Medulla oblongata (tissue), 1 donor: Measurements from ENCODE around the gene SBF2.

ENCODE experiments used
- DNase-seq: peaks from one replicate; pipeline ENCODE4 v3.0.0-alpha.2; 2015; ENCODE audit errors: extremely low spot score

Gene SBF2

DNA sequence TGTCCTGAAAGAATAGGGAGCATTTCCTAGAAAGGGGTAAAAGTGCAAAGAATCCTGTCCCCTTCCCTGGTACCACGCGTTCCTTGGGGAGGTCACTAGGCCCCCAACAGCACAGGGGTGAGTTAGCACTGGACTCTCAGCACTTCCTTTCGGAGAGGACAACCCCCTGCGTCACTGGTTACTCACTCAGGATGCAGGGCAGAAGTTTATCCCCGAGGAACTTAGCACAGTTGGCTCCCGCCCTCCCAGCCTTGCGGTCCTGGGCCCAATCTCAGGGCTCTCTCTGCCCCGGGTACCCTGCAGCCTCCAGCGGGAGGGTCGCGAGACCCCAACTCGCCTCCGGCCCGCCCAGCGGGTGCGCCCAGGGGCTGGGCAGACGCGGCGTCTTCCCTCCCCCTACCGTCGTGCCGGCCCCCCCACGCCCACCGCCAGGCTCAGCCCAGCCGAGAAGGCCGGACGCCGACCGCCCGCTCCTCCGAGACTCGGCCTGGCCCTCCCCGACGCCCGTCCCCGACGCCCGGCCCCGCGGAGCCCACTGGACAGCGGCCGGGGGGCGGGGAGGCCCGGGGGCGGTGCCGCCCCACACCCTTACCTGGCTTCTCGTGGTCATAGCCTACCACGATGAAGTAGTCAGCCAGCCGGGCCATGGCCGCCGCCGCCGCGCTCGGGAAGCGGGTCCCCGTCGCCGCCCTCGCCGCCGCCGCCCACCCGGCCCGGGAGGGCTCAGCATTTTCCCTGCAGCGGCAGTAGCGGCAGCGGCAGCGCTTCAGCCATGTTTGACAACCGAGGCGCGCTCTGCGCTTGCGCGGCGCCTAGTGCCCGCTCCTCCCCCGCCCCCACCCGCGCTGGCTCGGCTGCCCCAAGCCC is at the start of gene SBF2:
Gene SBF2, minus strand, starts transcription at position 797 of the 867 bp plus-strand sequence. Its CDS starts 150 bp downstream, at position 647.
- DNase-seq, result peak; percentile 83

DNA sequence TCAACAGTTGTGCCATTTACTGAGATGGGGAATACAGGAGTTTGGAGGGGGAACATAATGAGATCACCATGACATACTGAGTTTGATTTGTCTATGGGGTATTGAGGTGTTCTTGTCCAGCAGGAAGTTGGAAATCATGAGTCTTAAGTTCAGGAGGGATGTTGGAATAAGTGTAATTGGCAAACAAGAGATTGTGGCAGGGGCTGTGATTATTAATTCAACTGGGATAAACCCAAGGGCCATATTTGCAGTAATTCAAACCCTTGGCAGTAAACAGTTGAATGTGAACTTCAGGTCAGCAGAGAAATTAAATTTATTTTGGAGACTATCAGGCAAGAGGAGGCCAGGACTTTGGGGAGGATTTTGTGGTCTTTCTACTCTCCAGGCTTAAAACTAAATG is 44.3 kb upstream of the SBF2 start:
- no peak for DNase-seq

DNA sequence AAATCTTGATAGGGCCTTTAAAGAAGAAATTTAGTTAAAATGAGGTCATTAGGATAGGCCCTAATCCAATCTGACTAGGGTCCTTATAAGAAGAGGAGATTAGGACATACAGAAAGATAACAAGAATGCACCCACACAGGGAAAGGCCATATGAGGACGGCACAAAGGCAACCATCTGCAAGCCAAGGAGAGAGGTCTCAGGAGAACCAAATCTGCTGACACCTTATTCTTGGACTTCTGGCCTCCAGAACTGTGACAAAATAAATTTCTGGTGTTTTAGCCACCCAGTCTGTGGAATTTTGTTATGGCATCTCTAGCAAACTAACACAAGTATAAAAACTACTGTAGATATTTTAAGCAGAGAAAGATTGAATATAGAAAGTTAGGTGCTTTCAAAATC is 39.5 kb upstream of the SBF2 start:
- no peak for DNase-seq

DNA sequence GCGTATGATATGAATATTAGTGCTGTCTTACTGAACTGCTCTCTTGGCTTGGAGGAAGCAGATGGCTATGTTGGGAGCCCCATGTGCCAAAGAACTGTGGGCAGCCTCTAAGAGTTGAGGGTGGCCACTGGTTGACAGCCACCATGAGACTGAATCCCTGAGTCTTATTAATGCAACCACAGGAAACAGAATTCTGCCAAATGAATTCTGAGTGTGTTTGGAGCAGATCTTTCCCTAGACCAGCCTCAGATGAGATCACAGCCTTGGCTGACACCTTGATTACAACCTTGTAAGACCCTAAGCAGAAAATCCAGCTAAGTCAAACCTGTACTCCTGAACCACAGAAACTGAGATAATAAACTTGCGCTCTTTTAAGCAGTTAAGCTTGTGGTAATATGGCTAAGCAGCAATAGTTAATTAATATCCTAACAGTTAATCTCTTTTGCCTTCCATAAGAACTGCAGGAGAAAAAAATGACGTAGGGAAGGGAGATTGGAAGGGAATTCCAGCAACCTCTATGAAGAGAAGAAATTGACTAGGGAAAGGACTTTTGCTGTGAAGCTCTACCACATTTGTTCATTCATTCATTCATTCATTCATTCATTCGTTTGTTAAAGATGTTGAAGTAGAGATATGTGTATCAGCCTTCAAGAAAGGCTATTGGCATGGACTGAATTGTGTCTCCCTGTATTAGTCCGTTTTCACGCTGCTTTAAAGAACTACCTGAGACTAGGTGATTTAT is 37.7 kb upstream of the SBF2 start:
- no peak for DNase-seq

DNA sequence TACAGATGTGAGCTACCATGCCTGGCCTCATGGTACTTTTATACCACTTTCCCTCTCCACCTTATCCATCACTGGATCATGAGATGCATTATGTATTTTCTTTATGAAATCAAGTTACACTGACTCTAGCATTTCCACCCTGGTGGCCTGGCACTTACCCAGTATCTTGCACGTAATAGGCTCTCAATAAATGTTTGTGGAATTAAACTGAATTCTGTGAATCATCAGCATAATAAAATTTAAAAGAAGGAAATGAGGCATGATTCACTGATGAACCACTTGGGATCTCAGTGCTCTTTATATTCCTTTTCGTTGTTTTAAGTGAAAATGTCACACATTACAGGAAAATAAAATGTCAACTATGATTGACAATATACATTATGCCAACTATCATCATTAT is 35.9 kb upstream of the SBF2 start:
- DNase-seq, result no peak

DNA sequence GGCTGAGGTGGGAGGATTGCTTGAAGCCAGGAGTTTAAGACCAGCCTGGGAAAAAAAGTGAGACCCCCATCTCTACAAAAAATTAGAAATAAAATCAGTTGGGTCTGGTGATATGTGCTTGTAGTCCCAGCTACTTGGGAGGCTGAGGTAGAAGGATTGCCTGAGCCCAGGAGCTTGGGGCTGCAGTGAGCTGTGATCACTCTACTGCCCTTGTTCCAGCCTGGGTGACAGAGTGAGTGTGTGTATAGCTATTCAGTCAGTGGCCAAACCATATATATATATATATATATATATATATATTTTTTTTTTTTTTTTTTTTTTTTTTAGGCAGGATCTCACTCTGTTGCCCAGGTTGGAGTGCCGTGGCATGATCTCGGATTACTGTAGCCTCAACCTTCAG is 35.3 kb upstream of the SBF2 start:
- DNase-seq, result no peak

DNA sequence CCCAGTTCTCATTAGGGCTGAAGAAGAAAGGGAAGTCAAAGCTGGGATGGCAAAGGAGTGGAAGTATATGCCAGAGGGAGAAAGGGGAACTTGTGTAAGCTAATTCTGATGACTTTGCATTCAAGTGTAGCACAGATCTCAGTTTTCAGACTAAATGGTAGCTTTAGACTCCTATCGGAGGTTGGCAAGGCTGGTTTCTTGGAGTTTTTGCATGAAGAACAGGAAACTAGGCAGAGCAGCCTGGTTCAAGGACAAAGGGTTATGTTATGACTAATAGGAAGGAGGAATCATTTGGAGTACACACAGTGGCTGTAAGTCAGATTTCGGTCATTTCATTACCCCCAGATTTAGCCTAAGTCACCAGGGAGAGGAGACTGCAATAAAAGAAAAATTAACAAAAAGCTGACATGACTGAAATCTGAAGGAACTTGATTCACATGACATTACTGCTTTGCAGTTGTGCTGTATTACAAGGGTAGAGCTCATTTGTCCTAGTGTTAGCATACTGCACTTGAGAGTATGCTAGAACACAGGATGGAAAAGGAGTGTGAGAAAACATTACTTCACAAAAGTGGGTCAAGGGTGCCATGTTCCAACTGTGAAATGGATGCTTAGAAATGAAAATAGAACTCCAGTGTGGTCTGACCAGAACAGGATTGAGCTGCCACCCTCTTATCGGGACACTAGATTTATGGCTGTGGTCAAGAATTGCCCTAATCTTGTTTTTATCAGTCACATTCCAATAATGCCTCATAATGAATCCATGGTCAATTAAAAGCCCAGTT is 34.5 kb upstream of the SBF2 start:
- DNase-seq, result peak; percentile 57

DNA sequence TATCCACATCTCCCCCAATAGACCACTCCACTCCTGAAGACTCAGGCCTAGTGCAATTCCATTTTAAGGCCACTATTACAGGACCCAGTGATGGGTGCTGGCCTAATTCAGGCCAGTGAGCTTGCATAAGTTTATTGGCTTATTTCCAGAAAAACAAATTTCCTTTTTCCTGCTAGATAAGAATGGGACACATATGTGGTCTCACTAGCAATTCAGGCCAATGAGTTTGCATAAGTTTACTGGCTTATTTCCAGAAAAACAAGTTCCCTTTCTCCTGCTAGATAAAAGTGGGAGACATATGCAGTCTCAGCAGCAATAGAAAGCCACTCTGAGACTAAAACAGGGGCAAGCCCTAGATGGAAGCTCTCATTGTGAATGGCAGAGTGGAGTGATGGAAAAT is 33.2 kb upstream of the SBF2 start:
- no peak for DNase-seq

DNA sequence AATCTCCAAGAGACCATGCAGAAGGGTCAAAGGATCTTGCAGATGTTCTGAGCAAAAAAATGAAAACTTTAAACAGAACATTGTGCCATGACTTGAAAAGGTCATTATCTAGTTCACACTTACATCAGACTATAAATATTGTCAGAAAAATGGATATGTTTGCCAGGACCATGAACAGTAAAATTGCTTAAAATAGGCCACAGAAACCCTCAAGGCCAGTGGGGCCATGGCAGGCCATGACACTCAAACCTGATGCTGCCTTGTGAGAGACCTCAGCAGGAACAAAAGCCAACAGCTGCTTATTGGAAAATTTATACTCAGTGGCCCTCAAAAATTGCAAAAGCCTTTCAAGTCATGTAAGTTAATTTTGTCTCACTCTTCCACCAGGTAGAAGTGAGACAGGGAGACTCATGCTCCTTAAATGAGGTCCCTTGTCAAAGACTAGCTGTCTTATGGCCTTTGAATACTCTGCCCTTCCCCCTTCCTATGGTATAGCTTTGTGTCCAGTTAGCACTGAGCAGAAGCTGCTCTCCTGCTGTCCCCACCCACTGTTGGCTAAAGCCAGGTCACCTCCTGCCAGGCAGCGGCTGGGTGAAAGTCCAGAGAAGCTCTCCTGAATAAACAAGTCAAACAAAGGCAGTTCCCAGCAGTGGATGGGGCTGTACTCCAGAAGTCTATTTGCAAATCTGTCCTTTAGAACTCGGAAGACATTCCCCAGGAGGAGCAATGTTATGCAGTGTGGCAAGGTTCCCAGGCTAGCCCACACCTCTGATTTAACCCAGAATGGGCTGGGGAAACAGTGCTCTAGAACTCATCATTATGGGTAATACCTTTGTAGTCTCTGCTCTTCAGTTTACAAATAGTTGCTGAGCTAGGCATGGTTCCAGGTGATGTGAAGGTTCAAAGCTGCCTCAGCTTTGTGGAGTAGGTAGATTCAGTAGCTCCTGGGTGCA is 32.3 kb upstream of the SBF2 start:
- DNase-seq, result no peak

DNA sequence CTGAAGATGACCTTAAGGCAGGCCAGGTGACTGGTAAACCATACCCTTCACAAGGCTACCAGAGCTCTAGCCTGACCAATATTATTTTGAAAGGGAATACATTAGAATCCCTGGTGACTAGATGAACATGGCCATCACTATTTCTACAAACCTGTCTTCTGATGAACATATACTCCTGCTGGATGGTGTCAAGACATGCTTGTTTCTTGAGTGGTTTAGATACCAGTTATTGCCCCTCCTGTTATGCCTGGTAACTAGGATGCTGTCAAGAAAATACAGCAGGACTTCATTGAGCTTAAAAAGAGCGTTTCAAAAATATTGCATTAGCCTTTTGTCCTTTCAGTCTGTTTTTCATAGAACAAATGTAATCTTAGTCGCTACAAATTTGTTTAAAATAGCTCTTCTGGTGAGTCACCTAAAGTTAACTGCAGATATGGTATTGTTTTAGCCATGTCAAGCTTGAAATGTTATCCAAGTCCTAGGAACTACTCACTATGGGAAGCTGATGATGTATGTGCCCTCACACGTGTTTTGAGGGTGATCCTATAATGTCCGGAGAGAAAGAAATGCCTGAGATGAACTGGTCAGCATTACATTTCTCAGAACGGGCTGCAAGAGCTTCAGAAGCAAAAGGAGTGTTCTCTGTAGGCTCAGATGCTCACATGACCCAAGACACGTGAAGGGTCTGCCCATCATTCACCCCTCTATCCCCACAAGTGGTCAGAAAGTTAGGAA is 31.4 kb upstream of the SBF2 start:
- DNase-seq, result no peak

DNA sequence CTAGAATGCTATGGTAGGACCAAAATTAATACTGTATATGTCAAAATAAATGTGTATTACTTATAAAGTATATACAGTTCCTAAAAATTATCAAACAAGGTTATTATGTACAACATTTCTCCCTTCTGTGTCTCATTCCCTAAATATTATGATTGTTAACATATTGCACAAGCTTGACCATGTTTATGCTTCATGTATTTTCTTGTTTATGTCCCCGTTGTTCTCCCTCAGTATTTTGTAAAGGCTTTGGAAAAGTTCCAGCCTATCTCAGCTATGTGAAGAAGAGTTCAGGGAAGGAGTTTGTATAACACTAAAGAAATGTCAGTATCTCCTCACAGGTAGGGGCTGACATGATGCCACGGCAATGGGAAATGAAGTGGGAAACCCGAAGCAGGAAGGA is 30.5 kb upstream of the SBF2 start:
- DNase-seq, result no peak

DNA sequence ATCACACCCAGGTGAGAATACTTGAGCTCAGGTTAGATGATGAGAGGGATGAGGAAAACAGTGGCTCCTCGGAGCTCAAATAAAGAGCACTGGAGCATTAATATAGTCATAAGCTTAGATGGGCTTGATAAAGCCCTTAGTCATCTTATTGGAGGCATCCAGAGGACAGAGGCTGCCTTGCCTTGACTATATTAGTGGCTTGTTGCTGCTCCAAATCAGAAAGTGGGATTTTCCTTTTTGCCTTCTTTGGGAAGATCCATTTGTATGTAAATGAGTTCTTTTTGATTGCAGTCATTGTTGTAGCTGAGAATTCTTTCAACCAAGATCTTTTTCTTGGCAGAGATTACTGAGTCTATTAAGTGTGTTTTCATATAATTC is 29.8 kb upstream of the SBF2 start:
- DNase-seq, result no peak

DNA sequence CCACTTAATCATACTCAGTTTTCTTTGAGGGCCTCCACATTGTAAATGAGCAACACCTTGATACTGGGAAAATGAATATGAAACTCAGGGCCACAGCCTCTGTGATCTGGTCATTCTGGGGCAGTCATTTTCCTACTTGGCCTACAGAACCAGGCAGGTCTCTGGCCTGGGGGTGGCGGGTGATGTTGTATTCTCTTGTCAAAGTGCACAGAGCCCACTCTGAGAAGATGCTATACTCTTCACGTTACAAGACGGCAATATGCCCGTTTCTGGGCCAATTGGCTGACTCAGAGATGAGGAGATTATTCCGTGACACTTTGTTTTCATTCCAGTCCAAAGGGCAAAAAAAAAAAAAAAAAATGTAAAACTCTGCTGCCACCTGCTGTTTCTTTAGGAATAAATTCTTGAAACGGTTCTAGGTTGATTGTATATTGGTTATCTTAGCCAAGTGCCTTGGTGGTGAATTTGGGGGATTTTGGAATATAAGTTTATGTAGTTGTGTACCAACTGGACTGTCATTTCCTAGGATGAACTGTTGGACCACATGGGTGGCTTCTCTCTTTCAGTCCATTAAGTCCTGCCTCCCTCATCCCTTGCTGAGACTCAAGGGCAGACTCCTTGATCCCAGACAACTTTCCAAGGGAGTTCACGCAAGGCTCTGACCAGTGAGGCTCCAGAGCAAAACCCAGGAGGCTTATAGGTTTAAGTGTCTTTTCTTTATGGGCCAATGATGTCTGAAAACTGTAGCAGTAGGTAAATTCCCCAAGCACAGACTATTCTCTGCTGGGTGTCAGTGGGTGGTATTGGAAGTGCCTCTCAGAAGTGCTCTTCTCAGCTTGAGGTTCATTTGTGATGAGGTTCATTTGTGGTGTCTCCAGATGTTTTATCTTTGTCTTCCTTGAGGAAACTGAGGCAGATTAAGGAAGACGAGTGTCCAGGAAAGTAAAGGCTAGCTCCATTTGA is 29.1 kb upstream of the SBF2 start:
- DNase-seq, result peak; percentile 79

DNA sequence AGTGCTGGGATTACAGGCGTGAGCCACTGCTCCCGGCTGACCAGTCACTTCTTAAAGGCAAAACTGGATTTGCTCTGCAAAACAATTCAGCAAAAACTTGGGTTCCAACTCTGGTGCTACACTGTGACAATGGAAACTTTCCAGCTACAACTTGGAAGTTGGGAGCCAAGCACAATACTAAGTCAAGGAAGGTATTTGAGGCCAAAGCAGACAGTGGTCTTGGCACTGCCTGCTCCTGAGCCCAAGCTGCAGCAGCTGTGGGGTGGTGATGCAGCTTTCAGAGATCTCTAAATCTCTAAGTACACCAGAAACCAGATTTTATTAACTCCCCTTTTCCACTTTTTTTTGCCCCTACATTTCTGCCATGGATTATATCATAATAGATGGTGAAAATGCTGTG is 28.4 kb upstream of the SBF2 start:
- peak; percentile 48 for DNase-seq

DNA sequence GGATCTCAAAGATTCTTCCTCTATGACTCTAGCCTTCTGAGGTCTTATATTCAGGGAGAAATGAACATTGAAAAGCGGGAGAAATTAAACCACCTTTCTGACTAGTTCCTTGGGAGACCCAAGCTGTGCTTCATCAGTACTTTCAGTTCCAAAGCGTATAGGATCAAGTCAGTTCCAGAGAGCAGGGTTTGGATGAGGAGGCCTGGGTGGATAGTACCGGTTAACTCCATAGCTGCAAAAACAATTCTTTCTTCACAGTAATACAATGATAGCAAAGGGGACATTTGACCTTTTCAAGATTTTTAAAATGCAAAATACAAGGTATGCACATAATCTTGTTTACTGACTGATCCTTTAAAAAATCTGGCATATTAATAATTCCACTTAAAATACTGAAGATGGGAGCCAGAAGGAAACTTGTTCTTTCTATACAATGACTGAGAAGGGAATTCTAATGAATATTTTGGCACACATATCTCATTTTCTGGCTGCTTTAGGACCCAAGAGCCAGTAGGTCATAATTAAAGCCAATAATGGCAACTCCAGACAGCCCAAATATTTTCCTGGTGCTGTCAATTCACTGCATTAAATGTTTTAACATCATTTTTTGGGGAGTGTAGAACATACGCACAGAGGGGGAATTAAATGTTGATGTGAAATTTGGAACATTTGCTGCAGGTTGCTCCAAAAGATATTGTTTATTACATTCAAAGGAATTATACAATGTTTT is 26.9 kb upstream of the SBF2 start:
- DNase-seq, result no peak

DNA sequence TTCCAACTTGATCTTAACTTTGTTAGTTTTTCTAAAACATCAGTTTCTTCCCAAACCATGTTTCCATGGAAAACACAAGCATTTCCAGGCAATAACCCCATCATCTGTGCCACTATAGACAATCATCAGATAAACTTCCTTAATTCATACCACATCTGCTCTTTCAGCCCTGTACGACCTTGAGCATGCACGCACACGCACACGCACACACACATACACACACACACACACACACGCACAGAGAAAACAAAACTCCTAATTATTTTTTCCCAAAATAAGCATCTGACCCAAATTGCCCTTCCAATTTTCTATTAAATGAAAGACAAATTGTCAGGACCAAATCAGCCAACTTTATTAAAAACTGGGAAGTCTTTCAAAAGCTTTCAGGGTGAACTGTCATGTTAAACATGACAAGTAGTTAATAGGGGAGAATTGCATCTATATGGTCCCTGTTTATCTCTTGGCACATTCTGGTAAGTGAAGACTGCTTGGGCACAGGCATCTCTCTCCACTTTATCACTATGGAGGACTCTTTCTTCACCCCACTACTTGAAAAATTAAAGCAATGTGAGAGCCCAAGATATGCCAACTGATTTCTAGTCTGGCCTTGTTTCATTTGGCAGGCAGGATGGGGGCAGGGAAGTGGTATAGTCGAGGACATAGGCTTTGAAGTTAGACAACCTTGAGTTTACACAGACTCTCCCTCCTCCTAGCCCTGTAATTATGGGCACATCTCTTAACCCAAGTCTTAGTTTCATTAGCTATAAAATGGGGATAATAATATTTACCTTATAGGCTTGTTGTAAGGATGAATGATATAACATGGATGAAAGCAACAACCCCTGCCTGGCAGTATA is 25.9 kb upstream of the SBF2 start:
- no peak for DNase-seq

DNA sequence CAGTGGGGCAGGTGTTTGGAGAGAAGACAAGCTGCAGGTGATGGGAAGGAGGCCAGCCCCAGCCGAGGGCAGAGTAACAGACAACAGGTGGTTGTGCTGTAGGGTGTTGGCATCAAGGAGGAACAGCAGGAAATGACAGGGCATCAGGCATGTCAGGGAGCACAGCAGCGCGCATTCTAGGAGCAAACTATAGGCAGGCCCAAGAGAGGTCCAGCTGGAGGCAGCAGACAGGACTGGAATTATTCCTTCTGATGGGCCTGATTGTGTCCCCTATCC is 24.4 kb upstream of the SBF2 start:
- no peak for DNase-seq
